ENCODE data around the gene NFYA.

DNA sequence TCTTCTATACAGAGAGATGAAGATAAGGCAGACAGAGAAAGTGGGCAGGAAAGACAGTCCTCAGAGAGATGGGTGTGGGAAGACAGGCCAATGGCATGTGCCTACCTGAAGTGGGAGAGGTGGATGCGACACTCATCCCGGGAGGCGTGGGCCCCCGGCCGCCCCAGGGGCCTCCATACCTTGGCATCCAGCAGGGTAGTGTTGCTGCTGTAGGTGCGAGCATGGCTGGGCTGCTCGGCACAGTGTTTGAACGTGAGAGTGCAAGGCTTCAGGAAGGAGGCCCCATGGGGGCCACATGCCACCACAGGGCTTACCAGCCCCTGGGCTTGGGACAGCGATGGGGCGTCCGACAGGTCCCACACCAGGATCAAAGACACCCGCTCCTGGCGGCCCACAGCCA, 39.0 kb upstream of the NFYA start:
- TF ChIP-seq, protein P1, sequence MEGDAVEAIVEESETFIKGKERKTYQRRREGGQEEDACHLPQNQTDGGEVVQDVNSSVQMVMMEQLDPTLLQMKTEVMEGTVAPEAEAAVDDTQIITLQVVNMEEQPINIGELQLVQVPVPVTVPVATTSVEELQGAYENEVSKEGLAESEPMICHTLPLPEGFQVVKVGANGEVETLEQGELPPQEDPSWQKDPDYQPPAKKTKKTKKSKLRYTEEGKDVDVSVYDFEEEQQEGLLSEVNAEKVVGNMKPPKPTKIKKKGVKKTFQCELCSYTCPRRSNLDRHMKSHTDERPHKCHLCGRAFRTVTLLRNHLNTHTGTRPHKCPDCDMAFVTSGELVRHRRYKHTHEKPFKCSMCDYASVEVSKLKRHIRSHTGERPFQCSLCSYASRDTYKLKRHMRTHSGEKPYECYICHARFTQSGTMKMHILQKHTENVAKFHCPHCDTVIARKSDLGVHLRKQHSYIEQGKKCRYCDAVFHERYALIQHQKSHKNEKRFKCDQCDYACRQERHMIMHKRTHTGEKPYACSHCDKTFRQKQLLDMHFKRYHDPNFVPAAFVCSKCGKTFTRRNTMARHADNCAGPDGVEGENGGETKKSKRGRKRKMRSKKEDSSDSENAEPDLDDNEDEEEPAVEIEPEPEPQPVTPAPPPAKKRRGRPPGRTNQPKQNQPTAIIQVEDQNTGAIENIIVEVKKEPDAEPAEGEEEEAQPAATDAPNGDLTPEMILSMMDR (IDR thresholded peaks at IDR 0.05), result no peak
- no peak for TF ChIP-seq POLR2A (IDR thresholded peaks at IDR 0.05)

All from testis (tissue), 2 donors.